HCT116 (cell line): Measurements from ENCODE around the gene TNFRSF6B. TPM values are rescaled to one million over a fixed set of nuclear protein-coding genes. Genes with fewer than 3 reads are reported as not detected.

ENCODE experiments used
- ATAC-seq: fragments of 200-7000 bp; cut with Tn5 transposase; 2 replicates; pipeline ENCODE4 v1.9.1; 2020; ENCODE audit warnings: mild to moderate bottlenecking, moderate library complexity
- BruUV-seq: library from RNA; stranded (reverse); fragments of 400-500 nt; replicated peaks from 2 replicates; lab custom pipeline; 2021; lab: Mats Ljungman, UMichigan
- CTCF ChIA-PET: fragments of 300-600 bp; sonication (Branson Sonifier 250); formaldehyde crosslinking; loops from one replicate; lab custom pipeline; 2021; ENCODE audit warnings: antibody characterized with exemption; lab: Charles Lee
- POLR2A ChIA-PET: fragments of 300-600, 350-600 bp; sonication (Branson Sonifier 250); formaldehyde crosslinking; loops from one replicate; lab custom pipeline; 2021; ENCODE audit warnings: antibody characterized with exemption; lab: Charles Lee
- RAD21 ChIA-PET, 2 experiments: fragments of 300-600 bp; sonication (Branson Sonifier 250); formaldehyde crosslinking; loops; one replicate each; lab custom pipeline; 2023; ENCODE audit warnings: low total read pairs in 2 of 2; ENCODE audit not compliant: uncharacterized antibody in 2 of 2, unreplicated experiment in 2 of 2, low non-redundant PET in 1 of 2; lab: Charles Lee
- DNase-seq: peaks from one replicate; pipeline ENCODE4 v3.0.0-alpha.2; 2010; ENCODE audit warnings: low read depth, low spot score
- H2AFZ ChIP-seq: fragments of 200-600 bp; shearing (Covaris generic), sonication (generic); 2 replicates; pipeline ENCODE4 v1.6.1; 2017; ENCODE audit warnings: low read depth, mixed run types, mixed read lengths, antibody characterized with exemption, low read length; ENCODE audit not compliant: poor library complexity, severe bottlenecking
- H3K27ac ChIP-seq: 2 replicates; pipeline ENCODE4 v1.5.1; 2012; ENCODE audit warnings: low read depth, low read length
- H3K27me3 ChIP-seq: fragments of 200-600 bp; sonication (generic); 2 replicates; pipeline ENCODE4 v1.6.1; 2016; ENCODE audit warnings: mixed run types, low read length, mixed read lengths; ENCODE audit not compliant: insufficient read depth
- H3K36me3 ChIP-seq, 2 experiments: fragments of 200-500 bp in 1 of 2; fragments of 200-600 bp in 1 of 2; sonication (Bioruptor generic) in 1 of 2; sonication (generic) in 1 of 2; 2 replicates each; pipeline versions ENCODE4 v1.5.1 to v1.6.1; 2014 to 2016; ENCODE audit warnings: low read length in 2 of 2, inconsistent platforms in 1 of 2, mixed read lengths in 1 of 2, mixed run types in 1 of 2; ENCODE audit not compliant: insufficient read depth in 2 of 2, control insufficient read depth in 1 of 2
- H3K4me1 ChIP-seq, 2 experiments: fragments of 200-600 bp in 1 of 2; sonication (generic) in 1 of 2; 2 replicates each; pipeline versions ENCODE4 v1.5.1 to v1.6.1; 2012 to 2017; ENCODE audit warnings: low read length in 2 of 2, inconsistent platforms in 1 of 2, mild to moderate bottlenecking in 1 of 2, mixed read lengths in 1 of 2, mixed run types in 1 of 2, moderate library complexity in 1 of 2; ENCODE audit not compliant: insufficient read depth in 2 of 2, control insufficient read depth in 1 of 2
- H3K4me2 ChIP-seq: fragments of 200-600 bp; sonication (generic); 2 replicates; pipeline ENCODE4 v1.6.1; 2017; ENCODE audit warnings: mixed run types, low read length, mixed read lengths
- H3K4me3 ChIP-seq, 2 experiments: fragments of 200-600 bp in 1 of 2; sonication (generic) in 1 of 2; replicated peaks in 1 of 2; 2 replicates each; pipeline ENCODE4 v1.5.1; 2011 to 2016; ENCODE audit warnings: low read length in 2 of 2, control low read depth in 1 of 2, low read depth in 1 of 2, mild to moderate bottlenecking in 1 of 2, mixed read lengths in 1 of 2, mixed run types in 1 of 2
- H3K79me2 ChIP-seq: fragments of 200-600 bp; sonication (generic); 2 replicates; pipeline ENCODE4 v1.6.1; 2017; ENCODE audit warnings: mild to moderate bottlenecking, mixed run types, low read length, moderate library complexity, mixed read lengths; ENCODE audit not compliant: insufficient read depth
- H3K9ac ChIP-seq: fragments of 200-600 bp; sonication (generic); 2 replicates; pipeline ENCODE4 v1.6.1; 2016; ENCODE audit warnings: low read length, mixed read lengths
- H3K9me2 ChIP-seq: fragments of 200-600 bp; sonication (generic), shearing (Covaris generic); 2 replicates; pipeline ENCODE4 v1.6.1; 2017; ENCODE audit warnings: mixed run types, mild to moderate bottlenecking, moderate library complexity; ENCODE audit not compliant: insufficient read depth
- H3K9me3 ChIP-seq, 2 experiments: fragments of 200-500 bp in 1 of 2; fragments of 200-600 bp in 1 of 2; sonication (Bioruptor generic) in 1 of 2; sonication (generic) in 1 of 2; 2 replicates each; pipeline ENCODE4 v1.6.1; 2014 to 2017; ENCODE audit warnings: low read length in 2 of 2, mixed read lengths in 2 of 2, inconsistent platforms in 1 of 2, low read depth in 1 of 2, mild to moderate bottlenecking in 1 of 2, mixed run types in 1 of 2, moderate library complexity in 1 of 2; ENCODE audit not compliant: control insufficient read depth in 1 of 2, insufficient read depth in 1 of 2
- H4K20me1 ChIP-seq: fragments of 200-600 bp; sonication (generic), shearing (Covaris generic); 2 replicates; pipeline ENCODE4 v1.6.1; 2017; ENCODE audit warnings: mixed run types, mild to moderate bottlenecking, moderate library complexity; ENCODE audit not compliant: insufficient read depth
- CEBPB ChIP-seq: IDR thresholded peaks from 2 replicates; pipeline ENCODE4 v1.6.1; 2012; ENCODE audit warnings: low read depth
- CTCF ChIP-seq, 3 experiments: fragments of 200-600 bp in 1 of 3; sonication (generic) in 1 of 3; IDR thresholded peaks in 2 of 3; conservative IDR thresholded peaks in 1 of 3; 2 replicates each; pipeline ENCODE4 v1.5.1; 2012 to 2017; ENCODE audit warnings: low read depth in 2 of 3, low read length in 2 of 3, antibody characterized with exemption in 1 of 3, borderline replicate concordance in 1 of 3, control low read depth in 1 of 3, mild to moderate bottlenecking in 1 of 3, mixed read lengths in 1 of 3, mixed run types in 1 of 3, moderate library complexity in 1 of 3; ENCODE audit not compliant: insufficient read depth in 1 of 3
- EGR1 ChIP-seq: IDR thresholded peaks from 2 replicates; pipeline ENCODE4 v1.6.1; 2012; ENCODE audit warnings: low read depth
- EZH2 ChIP-seq: fragments of 200-600 bp; sonication (generic); IDR thresholded peaks from 2 replicates; pipeline ENCODE4 v1.6.1; 2017; ENCODE audit warnings: antibody characterized with exemption, mixed run types
- EZH2phosphoT487 ChIP-seq: fragments of 200-600 bp; IDR thresholded peaks from 2 replicates; pipeline ENCODE4 v1.6.1; 2018; ENCODE audit warnings: antibody characterized with exemption, borderline replicate concordance
- JUND ChIP-seq: IDR thresholded peaks from 2 replicates; pipeline ENCODE4 v1.6.1; 2012
- MAX ChIP-seq: IDR thresholded peaks from 2 replicates; pipeline ENCODE4 v1.6.1; 2012
- POLR2A ChIP-seq: IDR thresholded peaks from 2 replicates; pipeline ENCODE4 v1.7.0; 2011; ENCODE audit warnings: borderline replicate concordance; ENCODE audit not compliant: insufficient read depth, insufficient read length; ENCODE audit errors: extremely low read depth
- POLR2AphosphoS5 ChIP-seq: IDR thresholded peaks from 2 replicates; pipeline ENCODE4 v1.6.1; 2011; ENCODE audit warnings: mild to moderate bottlenecking, low read depth, low read length, moderate library complexity
- RAD21 ChIP-seq: IDR thresholded peaks from 2 replicates; pipeline ENCODE4 v1.6.1; 2012; ENCODE audit warnings: low read depth, mild to moderate bottlenecking
- SP1 ChIP-seq: IDR thresholded peaks from 2 replicates; pipeline ENCODE4 v1.6.1; 2012; ENCODE audit warnings: low read depth
- SRF ChIP-seq: IDR thresholded peaks from 2 replicates; pipeline ENCODE4 v1.6.1; 2012; ENCODE audit warnings: low read depth
- TCF7L2 ChIP-seq: IDR thresholded peaks from 2 replicates; pipeline ENCODE4 v1.7.0; 2011; ENCODE audit warnings: borderline replicate concordance, inconsistent platforms; ENCODE audit not compliant: insufficient read depth, insufficient read length; ENCODE audit errors: extremely low read depth
- ZFX ChIP-seq: fragments of 450-650 bp; IDR thresholded peaks from 2 replicates; pipeline ENCODE4 v1.6.1; 2017
- ZNF274 ChIP-seq: fragments of 200-500 bp; sonication (Bioruptor generic); IDR thresholded peaks from 2 replicates; pipeline ENCODE4 v1.6.1; 2014; ENCODE audit warnings: mild to moderate bottlenecking, low read depth, low read length, inconsistent platforms
- intact Hi-C: fragments of 100-400 bp; cut with micrococcal nuclease; formaldehyde crosslinking; loops from 2 replicates; pipeline ENCODE4 v1.10.0; 2022
- total RNA-seq: library from RNA; stranded (reverse); gene quantifications from one replicate; pipeline ENCODE4 v1.2.1, GENCODE V29; 2021; ENCODE audit not compliant: unreplicated experiment

TNFRSF6B gene
- total RNA-seq, 1 experiment from 2014 or later, result 147 TPM

GRCh38 chr20:63663332-63664066, 33.0 kb upstream of the TNFRSF6B start:
- Histone ChIP-seq H3K27me3 (no peaks in the 10 kb centered on the region), H3K9ac (no peak overlapping the region), H2AFZ (no peak overlapping the region), H3K4me3 (no peak overlapping the region), H3K9me3 (no peaks in the 10 kb centered on the region), H4K20me1 (no peaks in the 10 kb centered on the region), H3K36me3 (peaks cover 17 to 41% of the 10 kb centered on the region in 2 experiments), H3K9me2 (no peaks in the 10 kb centered on the region), H3K27ac (no peak overlapping the region), H3K79me2 (peaks cover 60% of the 10 kb centered on the region), H3K4me2 (no peak overlapping the region), H3K4me1 (peaks cover 7 to 10% of the 10 kb centered on the region in 2 experiments)
- DNase-seq (no peak), ATAC-seq (no peak)
- CTCF ChIA-PET, result no interaction called here
- POLR2A ChIA-PET, result no interaction called here
- RAD21 ChIA-PET, result no interaction called here
- intact Hi-C loops, result no loop called here
- no peak for TF ChIP-seq EZH2
- TF ChIP-seq POLR2AphosphoS5, result no peak
- TF ChIP-seq MAX, result no peak
- no peak for TF ChIP-seq CEBPB
- TF ChIP-seq EGR1, result no peak
- no peak for TF ChIP-seq POLR2A
- no peak for TF ChIP-seq EZH2phosphoT487
- no peak for TF ChIP-seq SRF
- no peak for TF ChIP-seq CTCF (IDR thresholded peaks at IDR 0.05 in 2 of 3, conservative IDR thresholded peaks at IDR 0.05 in 1 of 3; ENCODE audit: borderline replicate concordance in 1 of 3, insufficient read depth in 1 of 3, low read depth in 2 of 3, low read length in 2 of 3)
- TF ChIP-seq ZNF274, result no peak
- TF ChIP-seq ZFX, result no peak
- no peak for TF ChIP-seq JUND
- no peak for TF ChIP-seq RAD21
- TF ChIP-seq TCF7L2, result no peak
- TF ChIP-seq SP1, result no peak
- BruUV-seq, result no TSS peak
